ENCODE results near the gene TBC1D23. TPM values are rescaled to one million over a fixed set of nuclear protein-coding genes. Genes with fewer than 3 reads are reported as not detected.
"Not testable (repeated sequence)": the region's sequence is repeated elsewhere in the genome, so short reads cannot be mapped to it uniquely, and the experiment has no call there.

Gene TBC1D23
- 10 to 100 TPM; 18.3 to 21.2 TPM for total RNA-seq

DNA sequence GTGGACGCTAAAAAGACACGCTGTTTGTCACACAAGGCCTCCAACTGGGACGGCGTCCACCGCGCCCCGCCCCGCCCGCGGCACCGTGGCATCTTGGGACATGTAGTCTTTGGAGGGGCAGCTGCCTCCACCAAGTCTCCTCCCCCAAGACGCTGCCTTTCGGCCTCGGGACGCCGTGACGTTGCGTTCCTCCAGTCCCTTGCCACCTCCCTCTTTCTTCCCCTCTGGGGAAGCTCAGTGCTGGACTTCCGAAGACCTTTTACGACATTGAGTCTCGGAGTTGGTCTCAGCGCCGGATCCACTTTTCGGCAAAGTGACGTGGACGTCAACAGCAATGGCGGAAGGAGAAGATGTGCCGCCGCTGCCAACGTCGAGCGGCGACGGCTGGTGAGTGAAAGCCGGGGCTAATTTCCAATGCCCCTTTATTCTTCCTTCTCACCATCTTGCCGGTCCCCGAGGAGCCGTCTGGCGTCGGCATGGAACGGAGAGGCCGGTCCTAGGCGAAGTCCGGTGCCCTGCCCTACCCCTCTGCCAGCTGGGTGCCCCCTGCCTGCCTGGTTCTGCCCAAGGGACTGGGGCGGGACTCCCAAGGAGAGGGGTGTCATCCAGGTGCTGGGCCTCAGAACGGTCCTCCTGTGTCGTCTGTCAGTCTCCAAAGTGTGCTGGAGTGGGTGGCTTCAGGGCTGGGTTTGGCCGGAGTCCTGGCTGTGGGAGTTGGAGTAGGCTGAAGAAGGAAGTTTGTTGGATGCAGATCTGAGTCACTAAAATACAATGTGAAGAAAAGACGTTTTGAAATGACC lies at the start of gene TBC1D23:
TBC1D23 (plus strand) TSS at position 308 of the 800 bp plus-strand sequence; CDS start at position 335, 27 bp downstream.
- H3K27me3 Mint-ChIP-seq, result no peaks in the 10 kb centered on the region
- peak within 1 kb of the TSS; percentile 97 for H3K27ac Mint-ChIP-seq
- H3K36me3 Mint-ChIP-seq, result no peaks in the 10 kb centered on the region
- peaks cover 53% of the 10 kb centered on the region for H3K4me1 Mint-ChIP-seq
- peak; percentile 98 for DNase-seq
- no peaks in the 10 kb centered on the region for H3K9me3 Mint-ChIP-seq
- peak within 1 kb of the TSS; percentile 96 for H3K4me3 Mint-ChIP-seq

DNA sequence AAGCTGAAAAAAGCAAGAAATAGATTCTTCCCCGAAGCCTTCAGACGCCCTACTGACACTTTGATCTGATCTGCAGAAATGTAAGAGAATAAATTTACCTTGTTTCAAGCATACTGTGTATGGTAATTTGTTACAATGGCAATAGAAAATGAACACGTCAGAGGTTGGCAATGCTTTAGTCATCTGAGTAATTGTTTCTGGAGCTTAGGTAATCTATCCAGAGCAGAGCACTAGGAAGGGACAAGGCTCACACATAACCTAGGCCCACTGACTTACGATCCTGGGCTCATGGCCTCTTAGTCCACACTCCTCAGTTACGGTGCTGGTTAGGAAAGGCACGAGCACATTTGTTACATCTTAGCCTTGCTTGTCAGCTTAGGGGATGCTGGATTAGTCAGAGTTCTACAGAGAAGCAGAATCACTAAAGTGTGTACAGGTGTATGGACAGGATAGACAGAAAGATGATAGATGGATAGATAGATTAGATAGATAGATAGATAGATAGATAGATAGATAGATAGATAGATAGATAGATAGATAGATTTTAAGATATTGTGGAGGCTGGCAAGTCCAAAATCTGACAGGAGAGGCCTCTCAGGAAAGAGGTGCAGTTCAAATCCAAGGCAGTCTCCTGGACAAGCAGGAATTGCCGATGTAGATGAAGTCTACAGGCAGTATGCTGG lies 46.8 kb upstream of the TBC1D23 start:
- peaks cover 17% of the 10 kb centered on the region for H3K4me1 Mint-ChIP-seq
- no peak overlapping the region for H3K4me3 Mint-ChIP-seq
- H3K9me3 Mint-ChIP-seq, result peaks cover 2% of the 10 kb centered on the region

DNA sequence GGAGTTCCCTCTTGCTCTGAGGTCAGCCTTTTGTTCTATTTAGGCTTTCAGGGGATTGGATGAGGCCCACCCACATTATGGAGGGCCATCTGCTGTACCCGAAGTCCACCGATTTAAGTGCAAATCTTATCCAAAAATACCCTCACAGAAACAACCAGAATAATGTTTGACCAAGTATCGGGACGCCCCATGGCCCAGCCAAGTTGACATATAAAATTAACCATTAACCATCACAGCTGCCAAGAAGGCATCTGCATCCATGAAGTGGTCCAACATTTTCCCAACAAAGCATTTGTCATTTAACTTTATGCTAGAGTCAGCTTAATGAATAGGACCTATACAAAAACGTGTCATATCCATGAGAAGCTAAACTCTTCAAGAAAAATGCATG lies 46.2 kb upstream of the TBC1D23 start:
- Mint-ChIP-seq H3K36me3 (peaks cover 5% of the 10 kb centered on the region), H3K9me3 (peaks cover 7% of the 10 kb centered on the region), H3K27ac (no peak overlapping the region), H3K4me1 (peaks cover 16% of the 10 kb centered on the region), H3K27me3 (peaks cover 15% of the 10 kb centered on the region), H3K4me3 (no peak overlapping the region)
- no peak for DNase-seq

More for the DNA sequence above, 46.8 kb upstream of the TBC1D23 start:
- H3K36me3 Mint-ChIP-seq, result peaks cover 2% of the 10 kb centered on the region
- no peak for DNase-seq
- no peak overlapping the region for H3K27ac Mint-ChIP-seq
- H3K27me3 Mint-ChIP-seq, result peaks cover 9% of the 10 kb centered on the region

DNA sequence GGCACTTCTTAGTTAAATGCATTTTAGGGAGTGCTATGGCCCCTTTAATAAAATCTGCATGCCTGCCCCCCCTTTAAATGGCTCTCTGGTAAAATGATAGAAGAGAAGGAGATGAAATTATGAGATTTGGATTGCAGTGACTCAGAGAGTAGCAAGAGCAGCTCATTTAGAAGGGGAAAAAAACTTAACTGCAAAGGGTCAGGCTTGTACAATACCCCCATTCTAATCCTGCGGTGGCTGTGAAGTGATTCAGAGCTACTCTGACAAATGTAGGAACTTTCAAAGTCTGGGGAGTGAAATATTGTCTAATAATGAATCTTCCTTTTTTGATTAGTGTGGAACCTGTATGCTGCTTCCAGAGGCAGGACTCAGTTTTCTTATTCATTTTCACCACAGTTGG lies 44.1 kb upstream of the TBC1D23 start:
- no peaks in the 10 kb centered on the region for H3K4me1 Mint-ChIP-seq
- H3K27me3 Mint-ChIP-seq, result peaks cover 17% of the 10 kb centered on the region
- H3K36me3 Mint-ChIP-seq, result peaks cover 5% of the 10 kb centered on the region
- no peak for DNase-seq
- H3K4me3 Mint-ChIP-seq, result no peak overlapping the region
- peaks cover 12% of the 10 kb centered on the region for H3K9me3 Mint-ChIP-seq
- no peak overlapping the region for H3K27ac Mint-ChIP-seq

DNA sequence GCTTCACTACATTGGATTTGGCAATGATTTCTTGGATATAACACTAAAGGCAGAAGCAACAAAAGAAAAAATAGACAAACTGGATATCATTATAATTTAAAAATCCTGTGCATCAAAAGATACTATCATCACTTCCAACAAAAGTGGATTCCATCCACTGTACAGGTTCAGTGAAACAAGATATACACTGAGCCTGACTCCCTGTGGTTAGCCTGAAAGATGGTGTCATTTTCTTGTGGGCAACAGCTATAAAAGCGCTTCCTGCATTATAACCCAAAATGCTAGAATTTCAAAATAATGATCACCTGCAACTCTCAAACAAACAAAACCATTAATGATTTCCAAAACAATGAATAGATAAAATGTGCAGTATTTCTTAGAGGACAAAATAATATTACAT lies 39.6 kb upstream of the TBC1D23 start:
- no peak for DNase-seq
- Mint-ChIP-seq H3K36me3 (peaks cover 5% of the 10 kb centered on the region), H3K27ac (no peak overlapping the region), H3K9me3 (peaks cover 12% of the 10 kb centered on the region), H3K4me3 (no peak overlapping the region), H3K4me1 (no peaks in the 10 kb centered on the region), H3K27me3 (peaks cover 13% of the 10 kb centered on the region)

DNA sequence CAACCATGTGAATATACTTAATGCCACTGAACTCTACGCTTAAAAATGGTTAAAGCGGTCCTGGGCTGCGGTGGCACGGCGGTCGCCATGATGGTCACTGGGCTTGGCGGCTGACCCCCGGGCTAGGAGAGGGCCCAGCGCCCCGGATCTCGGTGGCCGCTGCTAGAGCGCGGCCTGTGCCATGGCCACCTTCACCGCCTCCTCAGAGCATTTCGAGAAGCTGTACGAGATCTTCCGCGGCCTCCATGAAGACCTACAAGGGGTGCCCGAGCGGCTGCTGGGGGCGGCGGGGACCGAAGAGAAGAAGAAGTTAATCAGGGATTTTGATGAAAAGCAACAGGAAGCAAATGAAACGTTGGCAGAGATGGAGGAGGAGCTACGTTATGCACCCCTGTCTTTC lies 35.6 kb upstream of the TBC1D23 start:
- Mint-ChIP-seq H3K27ac (no peak overlapping the region), H3K36me3 (no peaks in the 10 kb centered on the region), H3K27me3 (no peaks in the 10 kb centered on the region), H3K9me3 (peaks cover 5% of the 10 kb centered on the region), H3K4me1 (no peaks in the 10 kb centered on the region), H3K4me3 (no peak overlapping the region)
- no peak for DNase-seq

DNA sequence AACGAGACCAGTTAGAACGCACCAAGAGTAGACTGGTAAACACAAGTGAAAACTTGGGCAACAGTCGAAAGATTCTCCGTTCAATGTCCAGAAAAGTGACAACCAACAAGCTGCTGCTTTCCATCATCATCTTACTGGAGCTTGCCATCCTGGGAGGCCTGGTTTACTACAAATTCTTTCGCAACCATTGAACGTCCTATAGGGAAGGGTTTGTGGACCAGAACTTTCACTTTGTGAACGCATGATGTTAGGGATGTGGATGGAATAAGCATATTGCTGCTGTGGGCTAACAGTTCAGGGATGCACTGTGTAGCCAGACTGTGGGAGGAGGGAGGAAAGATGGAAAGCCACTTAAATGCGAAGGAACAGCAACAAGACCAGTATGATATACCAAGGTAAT lies 34.9 kb upstream of the TBC1D23 start:
- H3K27me3 Mint-ChIP-seq, result no peaks in the 10 kb centered on the region
- H3K4me3 Mint-ChIP-seq, result no peak overlapping the region
- no peaks in the 10 kb centered on the region for H3K4me1 Mint-ChIP-seq
- peaks cover 1% of the 10 kb centered on the region for H3K9me3 Mint-ChIP-seq
- DNase-seq, result no peak
- no peaks in the 10 kb centered on the region for H3K36me3 Mint-ChIP-seq
- H3K27ac Mint-ChIP-seq, result no peak overlapping the region

DNA sequence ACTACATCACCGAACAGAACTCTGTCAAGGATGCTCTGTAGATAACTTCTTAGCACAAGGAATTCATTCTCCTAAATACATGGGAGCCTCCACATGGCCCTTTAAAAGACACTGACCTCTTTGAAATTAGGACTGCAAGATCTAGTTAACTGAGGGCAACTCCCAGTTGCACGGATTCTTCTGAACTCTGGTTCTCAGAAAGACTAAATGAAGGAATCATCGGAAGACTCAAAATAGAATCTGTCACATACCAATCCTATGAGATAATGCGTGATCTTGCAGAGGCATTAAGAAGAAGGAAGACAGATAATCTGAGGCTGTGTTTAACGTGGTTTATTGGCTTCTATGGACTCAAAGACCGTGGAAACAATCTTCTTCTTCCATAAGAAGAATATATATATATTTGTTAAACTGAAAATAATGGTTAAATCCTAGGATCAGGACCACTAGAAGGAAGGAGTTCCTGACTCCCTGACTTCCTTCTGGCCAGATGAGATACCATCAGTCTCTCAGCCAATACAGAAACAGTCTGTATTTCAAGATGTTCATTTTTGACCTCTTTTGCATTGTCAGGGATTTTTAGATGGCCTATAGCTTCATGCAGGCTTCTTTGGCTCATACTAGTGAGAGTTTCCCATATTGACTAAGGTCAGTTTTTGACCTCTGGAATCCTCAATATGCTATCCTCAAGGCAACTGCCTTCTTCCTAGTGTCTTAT lies 33.9 kb upstream of the TBC1D23 start:
- H3K27me3 Mint-ChIP-seq, result no peaks in the 10 kb centered on the region
- DNase-seq, result no peak
- no peaks in the 10 kb centered on the region for H3K4me1 Mint-ChIP-seq
- no peaks in the 10 kb centered on the region for H3K36me3 Mint-ChIP-seq
- H3K9me3 Mint-ChIP-seq, result no peaks in the 10 kb centered on the region
- H3K4me3 Mint-ChIP-seq, result no peak overlapping the region
- no peak overlapping the region for H3K27ac Mint-ChIP-seq

DNA sequence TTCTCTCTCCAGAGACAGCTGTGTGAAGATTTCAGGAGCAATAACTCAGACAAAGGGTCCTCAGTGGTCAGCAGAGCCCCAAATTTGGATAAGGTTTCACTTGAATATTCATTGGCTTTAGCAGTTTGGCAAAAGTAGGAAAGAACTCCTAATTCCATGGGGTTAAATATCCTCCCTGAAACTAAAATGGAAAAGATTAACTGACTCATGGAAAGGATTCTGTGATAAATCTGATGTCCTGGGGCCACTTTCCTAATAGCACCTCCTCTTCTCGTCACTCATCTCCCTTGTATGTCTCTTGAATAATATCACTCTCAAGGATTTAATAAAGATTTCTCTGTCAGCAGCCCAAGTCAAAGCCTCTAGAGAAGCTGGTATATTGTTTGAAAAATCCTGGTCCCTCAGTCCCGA lies 33.3 kb upstream of the TBC1D23 start:
- Mint-ChIP-seq H3K36me3 (no peaks in the 10 kb centered on the region), H3K27me3 (no peaks in the 10 kb centered on the region), H3K27ac (no peak overlapping the region), H3K4me3 (no peak overlapping the region), H3K4me1 (no peaks in the 10 kb centered on the region), H3K9me3 (no peaks in the 10 kb centered on the region)
- DNase-seq, result no peak

DNA sequence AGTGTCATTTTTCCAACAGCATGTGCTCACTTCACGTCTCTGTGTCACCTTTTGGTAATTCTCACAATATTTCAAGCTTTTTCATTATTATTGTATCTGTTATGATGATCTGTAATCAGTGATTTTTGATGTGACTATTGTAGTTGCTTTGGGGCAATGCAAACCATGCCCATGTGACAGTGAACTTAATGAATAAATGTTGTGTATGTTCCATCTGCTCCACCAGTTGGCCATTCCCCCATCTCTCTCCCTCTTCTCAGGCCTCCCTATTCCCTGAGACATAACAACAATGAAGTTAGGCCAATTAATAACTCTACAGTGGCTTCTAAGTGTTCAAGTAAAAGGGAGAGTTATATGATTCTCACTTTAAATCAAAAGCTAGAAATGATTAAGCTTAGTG lies 32.5 kb upstream of the TBC1D23 start:
- Mint-ChIP-seq H3K27ac (no peak overlapping the region), H3K36me3 (no peaks in the 10 kb centered on the region), H3K4me1 (no peaks in the 10 kb centered on the region), H3K27me3 (no peaks in the 10 kb centered on the region), H3K9me3 (no peaks in the 10 kb centered on the region), H3K4me3 (no peak overlapping the region)
- no peak for DNase-seq

DNA sequence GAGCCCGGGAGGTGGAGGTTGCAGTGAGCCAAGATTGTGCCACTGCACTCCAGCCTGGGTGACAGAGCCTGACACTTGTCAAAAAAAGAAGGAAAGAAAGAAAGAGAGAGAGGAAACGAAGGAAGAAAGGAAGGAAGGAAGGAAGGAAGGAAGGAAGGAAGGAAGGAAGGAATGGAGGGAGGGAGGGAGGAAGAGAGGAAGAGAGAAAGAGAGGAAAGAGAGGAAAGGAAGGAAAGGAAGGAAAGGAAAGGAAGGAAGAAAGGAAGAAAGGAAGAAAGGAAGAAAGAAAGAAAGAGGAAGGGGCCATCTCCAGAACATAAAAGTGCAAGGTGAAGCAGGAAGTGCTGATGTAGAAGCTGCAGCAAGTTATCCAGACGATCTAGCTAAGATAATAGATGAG lies 31.6 kb upstream of the TBC1D23 start:
- not testable (repeated sequence) for H3K36me3 Mint-ChIP-seq, DNase-seq, H3K4me1 Mint-ChIP-seq, H3K27me3 Mint-ChIP-seq, H3K9me3 Mint-ChIP-seq, H3K27ac Mint-ChIP-seq, H3K4me3 Mint-ChIP-seq

DNA sequence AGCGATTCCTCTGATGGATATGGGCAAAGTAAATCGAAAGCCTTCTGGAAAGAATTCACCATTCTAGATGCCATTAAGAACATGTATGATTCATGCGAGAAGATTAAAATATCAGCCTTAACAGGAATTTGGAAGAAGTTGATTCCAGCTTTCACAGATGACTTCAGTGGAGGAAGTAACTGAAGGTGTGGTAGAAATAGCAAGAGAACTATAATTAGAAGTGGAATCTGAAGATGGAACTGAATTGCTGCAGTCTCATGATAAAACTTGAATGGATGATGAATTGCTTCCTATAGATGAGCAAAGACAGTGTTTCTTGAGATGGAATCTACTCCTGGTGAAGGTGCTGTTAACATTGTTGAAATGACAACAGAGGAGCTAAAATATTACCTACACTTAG lies 30.1 kb upstream of the TBC1D23 start:
- H3K36me3 Mint-ChIP-seq, result no peaks in the 10 kb centered on the region
- no peak for DNase-seq
- no peaks in the 10 kb centered on the region for H3K4me1 Mint-ChIP-seq
- no peak overlapping the region for H3K4me3 Mint-ChIP-seq
- no peaks in the 10 kb centered on the region for H3K27me3 Mint-ChIP-seq
- H3K27ac Mint-ChIP-seq, result no peak overlapping the region
- H3K9me3 Mint-ChIP-seq, result no peaks in the 10 kb centered on the region

DNA sequence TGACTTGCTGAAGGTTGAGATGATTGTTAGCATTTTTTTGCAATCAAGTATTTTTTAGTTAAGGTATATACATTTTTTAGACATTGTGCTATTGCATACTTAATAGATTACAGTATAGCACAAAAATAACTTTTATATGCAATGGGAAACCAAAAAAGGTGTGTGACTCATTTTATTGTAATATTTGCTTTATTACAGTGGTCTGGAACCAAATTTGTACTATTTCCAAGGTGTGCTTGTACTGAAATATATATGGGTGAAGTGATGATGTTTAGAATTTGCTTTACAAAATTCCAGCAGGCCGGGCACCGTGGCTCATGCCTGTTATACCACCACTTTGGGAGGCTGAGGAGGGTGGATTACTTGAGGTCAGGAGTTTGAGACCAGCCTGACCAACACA lies 29.1 kb upstream of the TBC1D23 start:
- H3K27me3 Mint-ChIP-seq, result no peaks in the 10 kb centered on the region
- no peaks in the 10 kb centered on the region for H3K9me3 Mint-ChIP-seq
- no peaks in the 10 kb centered on the region for H3K36me3 Mint-ChIP-seq
- no peaks in the 10 kb centered on the region for H3K4me1 Mint-ChIP-seq
- no peak for DNase-seq
- H3K4me3 Mint-ChIP-seq, result no peak overlapping the region
- no peak overlapping the region for H3K27ac Mint-ChIP-seq

DNA sequence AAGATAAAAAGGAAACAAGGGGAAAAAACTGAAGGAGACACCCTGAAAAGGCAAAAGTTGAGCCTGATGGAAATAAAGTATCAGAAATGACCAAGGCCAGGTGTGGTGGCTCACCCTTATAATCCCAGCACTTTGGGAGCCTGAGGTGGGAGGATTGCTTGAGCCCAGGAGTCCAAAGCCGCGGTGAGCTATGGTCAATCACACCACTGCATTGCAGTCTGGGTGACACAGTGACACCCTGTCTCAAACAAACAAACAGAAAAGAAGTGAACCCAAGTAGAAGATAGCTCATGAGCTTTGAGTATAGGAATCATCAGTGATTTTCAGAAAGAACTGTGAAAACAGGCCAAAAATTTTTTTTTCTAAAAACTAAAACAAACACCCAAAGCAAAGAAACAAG lies 26.4 kb upstream of the TBC1D23 start:
- Mint-ChIP-seq H3K9me3 (peaks cover 3% of the 10 kb centered on the region), H3K36me3 (no peaks in the 10 kb centered on the region), H3K4me3 (no peak overlapping the region), H3K4me1 (no peaks in the 10 kb centered on the region), H3K27ac (no peak overlapping the region), H3K27me3 (no peaks in the 10 kb centered on the region)
- no peak for DNase-seq

DNA sequence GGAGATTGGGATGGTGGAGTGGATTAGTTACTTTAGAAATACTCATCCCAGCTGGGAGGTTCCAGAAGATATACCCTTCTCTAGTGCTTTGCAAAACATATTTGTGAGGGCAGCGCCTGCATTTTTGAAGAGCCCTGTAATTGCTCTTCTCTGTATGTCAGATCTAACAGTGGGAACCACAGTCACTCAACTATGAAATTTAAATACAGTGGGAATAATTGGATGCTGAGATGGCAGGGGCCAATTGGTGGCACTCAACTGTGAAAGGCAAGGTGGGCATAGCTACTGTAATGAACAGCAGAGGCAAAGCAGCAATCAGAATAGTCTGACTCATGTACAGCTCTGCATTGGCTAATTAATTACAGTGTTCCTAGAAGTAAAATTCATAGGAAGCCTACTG lies 22.2 kb upstream of the TBC1D23 start:
- Mint-ChIP-seq H3K27ac (no peak overlapping the region), H3K36me3 (no peaks in the 10 kb centered on the region), H3K27me3 (no peaks in the 10 kb centered on the region), H3K4me3 (no peak overlapping the region), H3K9me3 (peaks cover 3% of the 10 kb centered on the region), H3K4me1 (no peaks in the 10 kb centered on the region)
- DNase-seq, result no peak

All from activated naive CD8-positive, alpha-beta T cell treated with anti-CD3 and anti-CD28 coated beads for 36 hours (primary cell).